GM21515 (cell line): ENCODE data around the gene RNH1.

Experiments used
- ATAC-seq: cut with Tn5 transposase; IDR thresholded peaks from one replicate; pipeline ENCODE4 v1.9.1; 2021; ENCODE audit not compliant: unreplicated experiment

The RNH1 gene

DNA sequence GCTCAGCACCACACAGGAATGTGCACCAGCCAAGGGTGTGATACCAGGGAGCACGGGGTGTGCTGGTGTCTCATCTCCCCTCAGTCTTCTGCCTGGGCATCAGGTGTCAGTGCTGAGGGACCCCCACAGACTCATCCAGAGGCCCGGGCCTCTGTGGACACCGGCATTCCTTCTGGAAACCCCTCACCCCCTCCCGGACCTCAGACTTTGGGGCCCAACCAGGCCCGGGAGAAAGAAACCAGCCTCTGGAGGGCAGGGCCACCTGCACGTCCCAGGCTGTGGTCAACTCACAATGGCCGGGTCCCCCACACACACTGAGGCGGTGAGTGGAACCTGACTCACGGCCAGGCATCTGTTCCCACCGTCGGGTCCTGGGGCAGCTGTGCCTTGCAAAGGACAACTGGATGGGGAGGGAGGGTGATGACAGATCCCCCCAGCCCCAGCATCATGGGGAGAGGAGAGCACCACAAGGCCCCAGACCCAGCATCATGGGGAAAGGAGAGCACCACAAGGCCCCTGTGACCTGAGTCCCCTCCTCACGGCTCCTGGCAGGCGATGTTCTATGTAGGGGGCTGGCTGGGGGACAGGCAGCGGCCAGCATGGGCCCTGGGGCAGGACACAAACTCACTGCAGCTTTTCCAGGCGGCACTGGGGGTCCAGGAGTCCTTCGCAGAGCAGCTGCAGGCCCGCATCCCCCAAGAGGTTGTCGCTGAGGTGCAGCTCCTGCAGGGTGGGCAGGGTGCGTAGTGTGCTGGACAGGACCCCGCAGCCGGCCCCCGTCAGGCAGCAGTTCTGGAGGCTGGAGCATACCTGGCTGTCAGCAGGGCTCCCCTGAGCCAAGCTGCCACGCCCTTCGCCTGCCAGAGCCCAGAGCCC lies 7.6 kb downstream of the RNH1 start:
- ATAC-seq, result no peak

DNA sequence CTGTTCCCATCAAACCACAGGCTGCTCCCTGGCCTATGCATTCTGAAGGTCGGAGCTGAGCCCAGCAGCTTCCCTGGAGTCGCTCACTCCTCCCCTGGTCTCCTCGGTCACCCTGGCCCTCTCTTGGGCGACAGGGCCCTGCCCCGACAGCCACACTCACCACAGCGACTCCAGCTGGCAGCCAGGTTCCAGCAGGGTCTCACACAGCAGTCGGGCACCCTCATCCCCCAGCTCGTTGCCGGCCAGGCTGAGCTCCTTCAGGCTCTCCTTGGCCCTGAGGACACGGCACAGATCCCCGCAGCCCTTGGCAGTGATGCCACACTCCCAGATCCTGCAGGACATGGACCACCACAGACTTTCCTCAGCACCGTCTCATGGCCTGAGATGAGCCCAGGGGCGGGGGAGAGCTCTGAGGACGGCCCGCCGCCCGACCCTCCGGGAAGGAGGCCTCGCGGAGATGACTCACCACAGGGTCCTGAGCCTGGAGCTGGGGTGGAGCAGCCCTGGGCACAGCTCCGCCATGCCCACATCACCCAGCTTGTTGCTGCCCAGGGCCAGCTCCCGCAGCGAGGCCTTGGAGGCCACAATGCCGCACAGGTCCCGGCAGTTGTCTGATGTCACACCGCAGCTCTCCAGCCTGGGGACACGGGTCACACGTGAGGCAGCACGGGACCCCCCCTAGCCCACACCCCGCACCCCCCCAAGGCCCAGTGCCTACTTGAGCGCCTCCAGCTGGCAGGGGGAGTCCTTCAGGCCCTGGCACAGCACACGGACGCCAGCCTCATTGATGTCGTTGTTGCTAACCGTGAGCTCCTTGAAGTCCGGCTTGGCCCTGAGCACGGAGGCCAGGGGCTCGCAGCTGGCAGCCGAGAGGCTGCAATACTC lies 8.5 kb downstream of the RNH1 start:
- no peak for ATAC-seq

DNA sequence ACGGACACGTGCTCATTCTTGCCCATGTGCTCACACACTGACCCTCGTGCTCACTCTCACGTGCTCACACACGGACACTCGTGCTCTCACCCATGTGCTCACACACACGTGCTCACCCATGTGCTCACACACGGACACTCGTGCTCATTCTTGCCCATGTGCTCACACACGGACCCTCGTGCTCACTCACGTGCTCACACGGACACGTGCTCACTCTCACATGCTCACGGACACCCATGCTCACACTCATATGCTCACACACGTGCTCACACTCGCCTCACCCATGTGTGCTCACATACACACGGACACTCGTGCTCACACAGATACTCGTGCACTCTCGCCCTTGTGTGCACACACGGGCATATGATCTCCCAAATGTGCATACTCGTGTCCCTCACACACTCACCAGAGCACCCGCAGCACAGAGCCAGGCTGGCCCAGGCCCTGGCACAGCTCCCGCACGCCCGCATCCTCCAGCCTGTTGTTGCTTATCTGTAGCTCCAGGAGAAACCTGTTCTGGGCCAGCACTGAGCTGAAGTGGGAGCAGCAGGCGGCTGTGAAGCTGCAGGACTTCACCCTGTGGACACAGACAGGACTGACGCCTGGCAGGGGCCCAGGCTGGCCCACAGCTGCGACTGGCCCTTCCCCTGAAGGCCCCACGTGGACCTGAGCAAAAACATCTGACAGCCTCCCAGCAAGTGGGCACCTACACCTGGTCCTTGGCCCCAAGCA lies 9.3 kb downstream of the RNH1 start:
- ATAC-seq, result no peak

DNA sequence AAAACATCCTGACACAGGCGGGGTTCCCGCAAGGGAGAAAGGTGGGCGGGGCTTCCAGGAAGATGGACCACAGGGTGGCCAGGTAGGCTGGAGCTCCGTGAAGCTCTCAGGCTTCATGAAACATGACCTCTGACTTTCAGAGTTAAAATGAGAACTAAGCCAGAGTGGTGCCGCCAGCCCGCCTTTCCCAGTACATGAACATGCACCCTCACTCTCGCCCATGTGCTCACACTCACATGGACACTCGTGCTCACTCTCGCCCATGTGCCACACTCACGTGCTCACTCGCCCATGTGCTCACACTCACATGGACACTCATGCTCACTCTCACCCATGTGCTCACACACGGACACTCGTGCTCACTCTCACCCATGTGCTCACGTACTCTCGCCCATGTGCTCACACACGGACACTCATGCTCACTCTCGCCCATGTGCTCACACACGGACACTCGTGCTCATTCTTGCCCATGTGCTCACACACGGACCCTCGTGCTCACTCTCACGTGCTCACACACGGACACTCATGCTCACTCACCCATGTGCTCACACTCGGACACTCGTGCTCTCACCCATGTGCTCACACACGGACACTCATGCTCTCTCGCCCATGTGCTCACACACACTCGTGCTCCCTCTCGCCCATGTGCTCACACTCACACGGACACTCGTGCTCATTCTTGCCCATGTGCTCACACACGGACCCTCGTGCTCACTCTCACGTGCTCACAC lies 10.0 kb downstream of the RNH1 start:
- no peak for ATAC-seq

DNA sequence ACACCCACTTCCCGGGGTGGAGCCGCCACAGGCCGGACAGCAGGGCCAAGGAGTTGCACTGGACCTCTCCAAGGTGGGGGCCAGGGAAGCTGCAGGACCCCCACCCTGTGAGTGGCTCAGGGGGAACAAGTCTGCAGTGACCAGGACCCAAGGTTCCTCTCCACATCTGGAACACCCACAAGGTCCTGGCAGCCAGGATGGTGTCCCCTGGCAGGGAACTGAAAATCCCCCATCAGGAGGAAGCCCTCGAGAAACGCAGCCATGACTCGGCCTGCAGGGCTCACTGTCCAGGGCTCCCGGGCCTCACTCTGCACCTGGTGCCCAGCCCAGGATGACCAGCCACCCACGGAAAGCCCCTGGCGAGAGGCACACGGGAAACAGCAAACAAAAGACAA lies 11.5 kb downstream of the RNH1 start:
- ATAC-seq, result no peak

DNA sequence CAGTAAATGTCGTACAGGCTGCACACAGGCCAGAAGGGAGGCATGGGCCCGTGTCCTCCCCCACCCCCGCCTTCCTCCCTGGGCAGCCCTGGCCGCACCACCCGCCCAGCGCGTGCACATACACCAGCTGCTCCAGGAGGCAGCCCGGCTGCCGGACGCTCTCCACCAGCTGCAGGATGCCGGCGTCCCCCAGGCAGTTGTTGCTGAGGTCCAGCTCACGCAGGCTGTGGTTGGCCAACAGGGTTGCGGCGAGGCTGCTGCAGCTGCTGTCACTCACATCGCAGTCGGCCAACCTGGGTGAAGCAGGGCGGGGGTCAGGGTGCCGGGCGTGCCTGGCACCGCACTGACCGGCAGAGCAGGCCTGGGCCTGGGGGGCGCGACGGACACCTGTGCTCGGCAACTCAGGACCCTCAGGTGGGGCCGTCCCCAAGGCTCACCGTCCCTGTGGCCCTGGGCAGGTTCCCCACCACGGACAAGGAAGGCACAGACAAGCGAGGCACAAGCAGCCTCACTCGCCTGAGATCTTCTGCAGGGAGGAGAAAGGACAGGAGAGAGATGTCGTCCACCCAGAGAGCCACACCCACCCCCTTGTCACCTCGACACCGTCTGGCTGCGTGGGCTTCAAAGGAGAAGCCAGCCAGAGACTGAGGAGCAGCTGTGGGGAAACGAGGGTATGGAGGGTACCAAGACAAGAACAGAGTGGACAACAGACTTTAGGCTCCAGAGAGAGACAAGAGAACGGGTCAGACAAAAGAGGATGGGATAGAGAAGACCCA lies 12.1 kb downstream of the RNH1 start:
- no peak for ATAC-seq

DNA sequence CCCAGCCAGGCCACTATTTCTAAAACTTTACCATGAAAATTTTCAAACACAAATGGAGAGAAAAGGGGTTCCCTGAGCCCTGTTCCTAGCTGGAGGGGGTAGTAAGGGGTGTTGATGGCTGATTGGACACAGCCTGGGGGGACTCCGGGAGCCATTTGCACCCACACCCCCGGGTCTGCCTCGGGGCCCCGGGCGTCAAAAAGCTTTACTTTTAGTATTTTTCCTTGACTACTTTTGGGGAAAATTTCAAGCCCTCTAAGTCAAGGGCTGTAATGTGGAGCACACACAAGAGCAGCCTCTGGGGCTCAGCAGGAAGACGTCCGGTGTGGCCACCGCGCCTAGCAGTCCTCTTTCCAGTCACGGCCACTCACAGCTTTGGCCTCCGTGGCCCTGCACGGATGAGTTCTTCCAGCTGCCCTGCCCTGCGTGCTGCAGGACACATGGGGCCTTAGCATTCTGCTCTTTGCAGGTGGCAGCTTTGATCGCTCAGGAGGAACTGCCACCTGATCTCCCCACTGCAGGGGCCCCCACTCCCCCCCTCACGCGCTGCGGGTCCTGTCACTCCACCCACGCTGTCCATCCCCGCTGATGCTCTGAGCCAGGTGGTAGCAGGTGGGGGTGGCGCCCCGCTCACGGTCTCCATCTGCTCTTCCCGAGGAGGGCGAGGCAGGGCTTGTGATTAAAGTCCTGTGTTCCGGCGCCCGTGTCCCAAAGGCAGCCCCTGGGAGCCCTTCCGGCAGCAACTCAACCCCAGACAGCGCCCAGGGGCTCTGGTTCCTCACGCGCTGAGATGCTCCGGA lies 14.4 kb downstream of the RNH1 start:
- no peak for ATAC-seq

DNA sequence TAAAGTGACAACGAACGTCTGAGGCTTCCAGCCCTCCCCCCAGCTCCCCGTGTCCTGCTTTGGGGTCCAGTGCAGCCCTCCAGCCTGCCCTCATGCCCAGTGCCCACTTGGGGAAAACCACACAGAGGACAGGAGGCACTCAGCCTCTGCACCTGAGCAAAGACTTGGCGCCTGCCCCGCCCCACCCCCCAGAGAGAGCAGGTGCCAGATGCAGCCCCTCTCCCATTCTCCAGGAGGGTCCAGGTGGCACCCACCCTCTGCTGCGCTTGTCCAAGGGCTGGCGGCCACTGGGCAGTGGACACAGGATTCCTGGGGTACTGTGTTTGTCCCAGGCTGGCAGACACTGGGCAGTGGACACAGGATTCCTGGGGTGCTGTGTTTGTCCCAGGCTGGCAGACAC lies 15.7 kb downstream of the RNH1 start:
- ATAC-seq, result no peak

DNA sequence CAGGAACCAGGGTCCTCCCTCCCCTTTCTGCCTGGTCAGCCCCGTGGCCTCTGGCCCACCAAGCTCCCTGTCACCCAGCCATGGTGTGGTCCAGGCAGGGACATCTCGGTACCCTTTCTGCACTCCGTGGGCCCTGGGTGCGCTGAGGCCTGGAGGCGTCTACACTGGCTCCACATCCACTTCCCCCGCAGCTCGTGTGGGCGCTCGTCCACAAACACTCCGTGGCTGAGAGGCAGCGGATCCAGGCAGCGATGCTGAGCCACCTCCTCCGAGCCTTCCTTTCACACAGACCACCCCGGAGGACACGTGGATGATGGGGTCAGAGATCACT lies 16.1 kb downstream of the RNH1 start:
- ATAC-seq, result no peak

DNA sequence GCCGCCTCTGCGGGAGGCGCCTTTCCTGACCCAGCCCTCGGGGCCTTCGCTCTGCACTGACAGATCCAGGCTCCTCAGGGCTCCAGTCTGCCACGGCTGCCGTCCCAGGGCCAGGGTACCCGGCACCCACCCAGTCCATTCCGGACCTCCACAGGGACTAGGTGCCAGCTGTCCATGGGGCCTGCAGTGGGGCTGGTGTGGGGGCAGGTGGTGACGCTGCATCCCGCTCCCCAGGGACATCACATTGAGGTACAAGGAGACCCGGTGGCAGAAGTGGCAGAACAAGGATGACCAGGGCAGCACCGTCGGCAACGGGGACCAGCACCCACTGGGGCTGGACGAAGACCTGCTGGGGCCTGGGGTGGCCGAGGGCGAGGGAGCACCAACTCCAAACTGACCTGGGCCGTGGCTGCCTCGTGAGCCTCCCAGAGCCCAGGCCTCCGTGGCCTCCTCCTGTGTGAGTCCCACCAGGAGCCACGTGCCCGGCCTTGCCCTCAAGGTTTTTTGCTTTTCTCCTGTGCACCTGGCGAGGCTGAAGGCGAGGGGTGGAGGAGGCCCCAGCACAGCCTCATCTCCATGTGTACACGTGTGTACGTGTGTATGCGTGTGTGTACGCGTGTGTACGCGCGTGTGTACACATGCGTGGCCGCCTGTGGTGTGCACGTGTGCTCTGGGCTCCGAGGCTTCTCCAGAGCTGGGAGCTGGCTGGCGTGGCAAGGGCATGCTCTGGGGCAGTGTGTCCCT lies 16.7 kb downstream of the RNH1 start:
- no peak for ATAC-seq

DNA sequence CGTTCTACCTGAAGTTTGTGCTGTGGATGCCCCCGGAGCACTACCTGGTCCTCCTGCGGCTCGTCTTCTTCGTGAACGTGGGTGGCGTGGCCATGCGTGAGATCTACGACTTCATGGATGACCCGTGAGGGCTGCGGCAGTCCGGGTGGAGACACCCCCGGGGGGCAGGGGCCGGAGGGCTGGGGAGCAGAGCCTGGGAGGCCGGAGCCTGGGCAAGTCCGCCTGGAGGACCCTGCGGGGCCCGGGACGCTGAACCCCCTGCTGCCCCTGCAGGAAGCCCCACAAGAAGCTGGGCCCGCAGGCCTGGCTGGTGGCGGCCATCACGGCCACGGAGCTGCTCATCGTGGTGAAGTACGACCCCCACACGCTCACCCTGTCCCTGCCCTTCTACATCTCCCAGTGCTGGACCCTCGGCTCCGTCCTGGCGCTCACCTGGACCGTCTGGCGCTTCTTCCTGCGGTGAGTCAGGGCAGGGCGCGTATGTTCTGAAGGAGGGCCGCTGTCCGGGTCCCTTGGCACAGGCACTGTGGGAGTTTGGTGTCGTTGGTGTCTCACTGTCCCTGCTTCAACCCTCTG lies 17.3 kb downstream of the RNH1 start:
- no peak for ATAC-seq

DNA sequence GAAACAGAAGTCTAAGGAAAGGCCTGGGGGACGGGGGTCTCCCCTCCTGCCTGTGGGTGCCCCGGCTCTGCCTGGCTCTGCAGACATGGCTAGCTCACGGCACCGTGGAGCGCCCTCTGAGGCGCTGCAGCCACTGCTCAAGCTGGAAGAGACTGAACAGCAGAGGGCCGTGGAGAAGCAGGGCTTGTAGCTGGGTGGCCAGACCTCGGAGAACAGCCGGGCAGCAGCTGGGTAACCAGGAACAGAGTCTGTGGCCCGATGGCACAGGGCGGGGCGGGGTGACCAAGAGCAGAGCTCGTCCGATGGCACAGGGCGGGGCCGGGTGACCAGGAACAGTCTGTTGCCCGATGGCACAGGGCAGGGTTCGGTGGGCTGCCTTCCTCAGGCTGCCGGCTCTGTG lies 18.1 kb downstream of the RNH1 start:
- ATAC-seq, result no peak

DNA sequence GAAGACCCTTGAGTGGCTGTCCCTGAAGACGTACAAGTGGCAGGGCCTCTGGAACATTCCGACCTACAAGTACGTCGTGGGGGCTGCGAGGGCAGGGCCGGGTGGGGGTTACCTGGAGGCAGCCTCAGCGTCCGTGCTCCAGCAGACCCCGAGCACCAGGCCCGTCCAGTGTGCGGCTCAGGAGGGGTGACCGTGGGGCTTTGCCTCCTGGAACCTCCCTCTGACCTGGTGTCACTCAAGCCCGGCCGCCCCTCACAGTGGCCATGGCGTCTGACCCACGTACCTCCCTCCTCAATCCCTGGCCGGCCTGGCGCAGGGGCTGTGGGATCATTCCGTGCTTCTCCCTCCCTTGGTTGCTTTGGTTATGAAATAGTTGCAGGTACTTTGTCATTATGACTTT lies 18.5 kb downstream of the RNH1 start:
- ATAC-seq, result no peak

DNA sequence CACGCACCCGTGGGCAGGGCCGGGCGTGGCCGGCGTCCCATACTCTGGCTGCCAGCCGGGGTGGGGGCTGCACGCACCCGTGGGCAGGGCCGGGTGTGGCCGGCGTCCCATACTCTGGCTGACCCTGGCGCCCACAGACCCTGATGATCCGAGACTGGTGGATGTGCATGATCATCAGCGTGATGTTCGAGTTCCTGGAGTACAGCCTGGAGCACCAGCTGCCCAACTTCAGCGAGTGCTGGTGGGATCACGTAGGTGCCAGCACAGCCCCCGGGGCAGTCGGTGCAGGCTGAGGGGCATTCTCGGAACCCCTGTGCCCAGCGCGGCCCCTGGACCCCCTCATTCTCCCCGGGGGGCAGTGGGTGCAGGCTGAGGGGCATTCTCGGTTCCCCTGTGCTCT lies 19.0 kb downstream of the RNH1 start:
- no peak for ATAC-seq

DNA sequence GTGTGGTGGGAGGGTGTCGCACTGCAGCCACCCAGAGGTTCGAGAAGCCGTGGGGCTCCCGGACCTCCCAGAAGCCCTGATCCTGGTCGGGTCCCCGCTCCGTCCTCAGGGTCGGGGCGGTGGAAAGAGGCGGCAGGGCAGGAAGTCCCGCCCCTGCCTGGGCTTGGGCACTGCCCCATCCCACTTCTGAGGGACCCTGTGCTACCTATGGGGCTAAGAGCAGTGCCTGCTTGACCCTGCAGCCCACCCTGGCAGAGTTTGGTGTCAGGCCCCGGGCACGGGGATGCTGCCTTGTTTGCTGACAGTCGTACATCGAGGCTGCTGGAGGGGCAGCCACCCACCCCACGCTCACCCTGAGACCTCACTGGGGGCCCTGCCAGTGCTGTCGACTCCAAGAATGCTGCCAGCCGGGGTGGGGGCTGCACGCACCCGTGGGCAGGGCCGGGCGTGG lies 19.4 kb downstream of the RNH1 start:
- no peak for ATAC-seq

DNA sequence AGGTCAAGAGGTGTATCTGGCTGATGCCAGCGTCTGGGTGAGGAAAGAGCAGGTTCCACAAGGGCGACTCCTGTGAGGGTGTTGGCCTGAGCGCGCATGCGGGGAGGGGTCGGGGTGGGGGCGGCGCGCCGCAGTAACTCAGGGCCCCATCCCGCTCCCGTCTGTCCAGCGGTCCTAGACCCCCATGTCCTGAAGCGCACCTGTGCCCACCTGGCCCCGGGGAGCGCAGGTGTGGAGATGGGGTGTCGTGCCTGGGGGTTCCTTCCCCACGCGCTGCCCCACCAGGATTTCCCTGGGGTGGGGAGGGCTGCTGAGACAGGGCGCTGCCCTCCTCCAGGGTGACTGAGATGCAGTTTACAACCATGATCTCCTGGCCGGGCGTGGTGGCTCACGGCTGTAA lies 20.9 kb downstream of the RNH1 start:
- no peak for ATAC-seq

DNA sequence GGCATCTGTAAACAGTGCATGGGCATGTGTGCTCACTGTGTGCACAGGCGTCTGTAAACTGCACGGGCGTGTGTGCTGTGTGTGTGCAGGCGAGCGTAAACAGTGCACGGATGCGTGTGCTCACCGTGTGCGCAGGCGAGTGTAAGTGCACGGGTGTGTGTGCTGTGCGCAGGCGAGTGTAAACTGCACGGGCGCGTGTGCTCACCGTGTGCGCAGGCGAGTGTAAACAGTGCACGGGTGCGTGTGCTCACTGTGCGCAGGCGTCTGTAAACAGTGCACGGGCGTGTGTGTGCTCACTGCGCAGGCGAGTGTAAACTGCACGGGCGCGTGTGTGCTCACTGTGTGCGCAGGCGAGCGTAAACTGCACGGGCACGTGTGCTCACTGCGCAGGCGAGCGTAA lies 22.4 kb downstream of the RNH1 start:
- ATAC-seq, result no peak

DNA sequence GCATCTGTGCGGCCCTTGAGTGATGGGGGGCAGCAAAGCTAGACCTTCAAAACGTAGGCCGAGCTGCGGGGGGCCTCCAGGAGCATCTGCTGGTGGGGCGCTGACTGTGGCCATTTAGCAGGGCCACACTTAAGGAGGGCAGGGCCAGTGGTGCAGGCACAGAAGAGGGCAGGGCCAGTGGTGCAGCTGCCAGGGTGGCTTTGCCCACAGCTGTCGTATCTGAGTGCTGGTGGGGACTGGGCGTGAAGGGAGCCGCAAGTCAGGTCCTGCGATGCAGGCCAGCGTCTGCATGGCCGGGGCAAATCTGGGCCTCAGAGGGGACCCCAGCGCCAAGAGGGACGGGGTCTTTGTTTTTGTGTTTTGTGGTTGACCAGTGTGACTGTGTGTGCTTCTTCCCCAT lies 27.7 kb downstream of the RNH1 start:
- ATAC-seq, result no peak
